NCI-H187 treated with DMSO at 0.1 percent for 48 hours (cell line): ENCODE measurements around the gene TBC1D3H.
"Not testable (repeated sequence)": the region's sequence is repeated elsewhere in the genome, so short reads cannot be mapped to it uniquely, and the experiment has no call there.

Source experiments
- DNase-seq: peaks from one replicate; lab custom pipeline; 2025; lab: John Stamatoyannopoulos, UW

TBC1D3H gene

GRCh38 chr17:36388385-36389245, at the start of gene TBC1D3H:
Gene TBC1D3H, minus strand, starts transcription at chr17:36388435. Its CDS starts 1,540 bp downstream, at chr17:36386895.
- DNase-seq: not testable (repeated sequence)

GRCh38 chr17:36428891-36429290, 40.7 kb upstream of the TBC1D3H start:
- not testable (repeated sequence) for DNase-seq

GRCh38 chr17:36415180-36415941, 27.1 kb upstream of the TBC1D3H start:
- not testable (repeated sequence) for DNase-seq

GRCh38 chr17:36390943-36391645, 2.9 kb upstream of the TBC1D3H start:
- DNase-seq: not testable (repeated sequence)

- DNase-seq: not testable (repeated sequence)
Observed at GRCh38 chr17:36375938-36376337, 12.3 kb downstream of the TBC1D3H start.

- DNase-seq: not testable (repeated sequence)
Observed at GRCh38 chr17:36362496-36362895, 25.7 kb downstream of the TBC1D3H start.
